NCI-H128 (cell line): Measurements from ENCODE around the gene NUCB1.
"Not testable (repeated sequence)": the region's sequence is repeated elsewhere in the genome, so short reads cannot be mapped to it uniquely, and the experiment has no call there.

Source experiments
- DNase-seq: peaks from one replicate; lab custom pipeline; 2025; ENCODE audit not compliant: unreplicated experiment; lab: John Stamatoyannopoulos, UW

Gene NUCB1

DNA sequence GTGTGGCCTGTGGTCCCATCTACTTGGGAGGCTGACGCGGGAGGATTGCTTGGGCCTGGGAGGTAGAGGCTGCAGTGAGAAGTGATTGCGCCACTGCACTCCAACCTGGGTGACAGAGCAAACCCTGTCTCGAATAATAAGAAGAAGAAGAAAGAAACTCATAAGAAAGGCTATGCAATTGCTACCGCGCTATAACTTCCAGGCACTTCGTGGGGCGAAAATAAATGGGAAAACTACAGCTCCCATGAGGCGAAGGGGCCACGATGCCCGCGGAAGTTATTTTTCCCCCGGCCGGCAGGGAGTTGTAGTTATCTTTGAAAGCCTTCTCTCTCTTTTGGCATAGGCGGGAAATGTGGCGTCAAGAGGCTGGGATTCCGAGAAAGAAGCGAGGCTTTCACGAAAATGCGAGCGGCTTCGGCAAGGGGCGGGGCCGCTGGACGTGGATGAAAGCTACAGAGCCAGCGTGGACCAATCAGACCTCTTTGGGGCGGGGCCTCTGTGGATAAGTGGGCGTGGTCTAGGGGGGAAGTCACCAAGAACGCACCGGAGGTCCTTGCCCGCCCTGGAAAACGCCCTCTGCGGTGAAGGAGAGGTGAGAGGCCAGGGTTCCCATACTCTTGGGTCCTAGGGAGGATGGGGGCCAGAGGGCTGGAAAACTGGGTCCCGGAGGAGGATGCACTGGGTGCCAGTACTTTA is at the start of gene NUCB1:
TSS of gene NUCB1 (plus strand) at position 532 of the 696 bp plus-strand sequence. CDS start 485 bp downstream, outside the sequence.
- peak; percentile 99 for DNase-seq

DNA sequence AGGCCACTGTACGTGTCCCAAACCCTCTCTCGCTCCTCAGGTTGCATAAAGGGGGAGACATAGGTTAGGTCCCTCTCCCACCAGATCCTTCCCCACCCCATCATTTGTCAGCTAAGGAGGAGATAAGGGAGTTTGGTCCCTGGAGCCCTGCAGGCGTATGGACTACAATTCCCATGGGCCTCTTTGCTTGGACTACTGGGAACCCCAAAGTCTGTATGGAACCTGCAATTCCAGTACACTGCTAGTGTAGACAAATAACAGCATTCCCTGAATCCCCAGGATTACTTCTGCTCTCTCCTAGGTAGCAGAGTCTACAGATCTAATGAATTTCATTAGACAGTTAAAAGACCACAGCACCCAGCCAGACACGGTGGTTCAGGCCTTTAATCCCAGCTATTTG is 47.8 kb upstream of the NUCB1 start:
- DNase-seq: no peak

DNA sequence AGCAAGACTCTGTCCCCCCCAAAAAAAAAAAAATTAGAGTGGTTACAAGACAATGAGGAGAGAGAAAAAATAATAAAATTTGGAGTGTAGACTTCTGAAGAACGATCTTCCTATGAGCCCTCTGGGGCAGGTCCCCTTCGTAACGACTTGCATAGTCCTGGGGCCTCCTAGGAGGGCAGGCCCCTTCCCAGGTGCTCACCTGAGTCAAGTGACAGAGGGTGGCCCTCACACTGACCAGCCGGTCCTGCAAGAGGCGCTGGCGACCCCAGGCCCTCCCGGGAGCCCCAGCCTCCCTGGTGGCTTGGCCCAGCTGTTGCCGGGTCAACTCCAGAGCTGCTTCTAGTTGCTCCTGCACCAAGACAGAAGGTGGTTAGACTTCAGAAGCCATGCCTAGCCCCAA is 46.6 kb upstream of the NUCB1 start:
- DNase-seq: no peak

DNA sequence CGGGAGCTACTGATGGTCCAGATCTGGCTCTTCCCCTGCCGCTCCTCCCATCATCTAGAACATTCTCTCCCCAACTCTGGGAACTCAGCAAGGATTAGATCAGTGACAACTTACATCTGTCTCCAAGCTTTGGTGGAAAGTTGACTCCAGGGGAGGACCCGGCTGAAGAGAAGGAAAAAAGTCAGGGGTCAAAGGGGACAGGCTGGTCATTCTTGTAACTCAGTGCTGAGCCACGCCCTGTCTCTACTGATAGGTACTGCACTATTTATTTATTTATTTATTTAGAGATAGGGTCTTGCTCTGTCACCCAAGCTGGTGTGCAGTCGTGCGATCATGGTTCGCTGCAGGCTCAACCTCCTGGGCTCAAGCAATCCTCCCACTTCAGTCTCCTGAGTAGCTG is 46.0 kb upstream of the NUCB1 start:
- no peak for DNase-seq

DNA sequence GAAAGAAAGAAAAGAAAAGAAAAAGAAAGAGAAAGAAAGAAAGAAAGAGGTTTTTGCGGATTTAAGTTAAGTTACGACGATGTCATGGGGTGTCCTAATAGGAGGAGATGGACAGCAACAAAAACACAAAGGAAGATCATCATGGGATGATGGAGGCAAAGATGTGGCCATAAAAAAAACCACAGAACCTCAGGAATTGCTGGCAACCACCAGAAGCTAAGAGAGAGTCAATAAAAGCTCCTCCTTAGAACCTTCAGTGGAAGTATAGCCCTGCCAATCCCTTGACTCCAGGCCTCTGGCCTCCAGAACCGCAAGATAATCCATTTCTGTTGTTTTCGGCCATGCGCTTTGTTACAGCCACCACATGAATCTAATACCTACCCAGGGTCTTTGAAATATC is 43.2 kb upstream of the NUCB1 start:
- no peak for DNase-seq

DNA sequence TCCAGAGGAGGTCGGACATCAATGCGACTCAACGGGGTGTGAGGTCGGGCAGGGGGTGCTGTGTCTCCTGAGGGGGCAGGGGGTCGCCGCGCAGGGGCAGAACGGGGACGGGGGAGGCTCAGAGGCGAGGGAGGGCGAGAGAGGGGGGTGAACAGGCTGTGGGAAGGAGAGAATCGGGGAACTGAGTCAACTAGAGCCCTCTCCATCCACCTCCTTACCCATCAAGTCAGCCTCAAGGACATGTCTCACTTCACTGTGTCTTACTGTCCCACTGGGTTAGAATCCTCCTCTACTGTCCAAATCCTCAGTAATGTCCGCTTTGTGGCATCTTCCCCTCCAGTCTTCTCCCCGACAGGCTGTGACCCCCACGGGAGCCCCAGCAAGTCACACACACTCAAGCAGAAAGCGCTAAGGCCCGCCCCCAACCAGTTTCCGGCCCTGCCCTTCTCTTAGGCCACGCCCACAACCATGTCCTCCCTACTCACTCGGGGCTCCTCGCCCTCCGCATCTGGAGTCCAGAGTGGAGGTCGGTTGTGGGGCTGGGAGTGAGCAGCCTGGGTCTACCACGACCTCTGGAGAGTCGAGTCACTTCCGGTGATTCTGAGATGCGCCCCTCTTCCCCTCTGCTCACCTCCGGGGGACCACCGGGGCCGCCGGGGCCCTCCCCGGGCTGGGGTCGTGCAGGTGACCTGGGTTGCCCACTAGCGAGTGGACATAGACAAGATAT is 41.0 kb upstream of the NUCB1 start:
- DNase-seq: no peak

DNA sequence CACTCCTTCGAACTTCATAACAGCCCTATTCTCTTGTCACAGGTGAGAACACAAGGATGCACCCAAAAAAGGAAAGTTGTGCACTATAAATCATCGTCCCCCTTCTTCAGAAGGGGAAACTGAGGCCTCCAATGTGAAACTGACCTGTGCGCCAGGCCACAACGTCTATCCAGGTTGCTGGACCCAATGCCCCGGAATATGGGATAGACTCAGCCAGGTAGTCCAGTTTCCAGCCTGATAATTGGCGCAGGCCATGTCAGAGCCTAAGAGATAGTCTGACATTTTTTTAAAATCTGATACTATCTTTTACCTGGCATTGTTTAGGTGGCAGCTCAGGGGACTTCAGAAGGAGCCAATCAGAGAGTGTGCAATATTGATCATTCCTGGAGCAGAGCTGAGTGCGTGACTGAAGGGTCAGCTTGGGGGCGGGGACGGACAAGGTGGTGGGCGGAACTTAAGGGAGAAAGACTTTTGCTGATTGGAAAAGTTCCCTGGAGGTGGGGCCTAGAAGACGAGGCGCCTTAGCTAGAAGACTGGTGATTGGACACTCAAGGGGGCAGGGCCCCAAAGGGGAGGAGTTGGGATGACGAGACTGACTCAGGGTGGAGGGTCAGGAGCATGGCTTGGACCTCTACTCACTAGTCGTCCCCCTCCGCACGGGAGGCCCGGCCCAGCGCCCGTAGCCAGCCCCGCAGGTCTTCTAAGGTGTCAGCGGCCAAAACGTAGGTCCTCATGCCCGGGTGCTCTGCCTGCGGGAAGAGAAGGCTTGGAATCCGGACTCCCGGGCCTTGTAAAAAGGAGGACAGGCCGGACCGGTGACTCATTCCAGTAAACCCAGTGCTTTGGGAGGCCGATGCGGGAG is 40.2 kb upstream of the NUCB1 start:
- no peak for DNase-seq

DNA sequence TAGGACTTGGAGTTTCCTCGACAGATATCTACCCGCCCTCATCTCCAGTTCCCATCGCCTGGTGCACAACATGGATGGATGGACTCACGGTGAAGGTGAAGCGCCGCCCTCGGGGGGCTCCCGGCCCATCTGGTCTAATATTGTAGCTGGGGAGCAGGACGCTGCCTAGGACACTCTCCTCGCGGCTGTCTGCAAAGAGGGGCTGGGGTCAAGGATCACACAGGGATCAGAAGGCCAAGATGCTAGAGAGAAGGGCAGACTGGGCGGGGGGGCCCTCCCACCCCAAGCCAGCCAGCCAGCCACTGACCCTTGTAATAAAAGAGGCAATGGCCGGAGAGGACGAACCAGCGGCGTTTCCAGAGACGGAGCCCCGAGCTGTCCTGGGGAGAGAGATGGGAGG is 38.8 kb upstream of the NUCB1 start:
- no peak for DNase-seq

DNA sequence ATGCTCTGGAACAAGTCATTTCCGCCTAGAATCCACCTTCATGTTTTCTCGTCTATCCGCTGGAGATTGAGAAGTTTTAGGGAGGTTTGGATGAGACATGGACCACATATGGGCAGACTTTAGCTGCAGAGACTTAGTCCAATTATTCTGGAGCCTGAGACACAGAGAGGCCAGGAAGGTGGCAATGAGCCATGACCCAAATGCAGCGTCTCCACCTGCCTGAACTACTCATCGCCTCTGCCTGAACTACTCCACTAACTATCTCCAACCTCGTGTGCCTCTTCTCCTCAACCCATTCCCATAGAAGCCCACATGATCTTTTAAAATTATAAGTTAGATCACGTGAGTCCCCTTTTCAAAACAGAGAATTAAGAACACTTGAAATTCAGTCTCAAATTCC is 37.3 kb upstream of the NUCB1 start:
- DNase-seq: no peak

DNA sequence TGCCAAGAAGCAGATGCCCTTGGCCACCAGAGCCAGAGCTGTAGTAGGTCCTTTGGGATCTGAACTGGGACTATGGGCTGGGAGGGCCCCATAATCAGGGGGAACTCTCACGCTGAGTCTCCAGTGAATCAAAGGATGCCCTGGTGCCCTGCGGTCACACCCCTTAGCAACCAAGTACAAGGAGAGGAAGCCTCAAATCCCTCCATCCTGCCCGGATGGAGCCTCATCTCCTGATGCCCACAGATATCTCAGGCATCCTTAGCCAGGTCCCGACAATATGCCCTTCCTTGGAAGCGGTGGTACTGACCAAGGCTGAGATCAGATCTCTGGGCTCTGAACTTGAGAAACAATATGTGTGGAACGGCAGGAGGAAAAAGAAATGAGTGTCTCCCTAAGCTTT is 33.4 kb upstream of the NUCB1 start:
- DNase-seq: no peak

DNA sequence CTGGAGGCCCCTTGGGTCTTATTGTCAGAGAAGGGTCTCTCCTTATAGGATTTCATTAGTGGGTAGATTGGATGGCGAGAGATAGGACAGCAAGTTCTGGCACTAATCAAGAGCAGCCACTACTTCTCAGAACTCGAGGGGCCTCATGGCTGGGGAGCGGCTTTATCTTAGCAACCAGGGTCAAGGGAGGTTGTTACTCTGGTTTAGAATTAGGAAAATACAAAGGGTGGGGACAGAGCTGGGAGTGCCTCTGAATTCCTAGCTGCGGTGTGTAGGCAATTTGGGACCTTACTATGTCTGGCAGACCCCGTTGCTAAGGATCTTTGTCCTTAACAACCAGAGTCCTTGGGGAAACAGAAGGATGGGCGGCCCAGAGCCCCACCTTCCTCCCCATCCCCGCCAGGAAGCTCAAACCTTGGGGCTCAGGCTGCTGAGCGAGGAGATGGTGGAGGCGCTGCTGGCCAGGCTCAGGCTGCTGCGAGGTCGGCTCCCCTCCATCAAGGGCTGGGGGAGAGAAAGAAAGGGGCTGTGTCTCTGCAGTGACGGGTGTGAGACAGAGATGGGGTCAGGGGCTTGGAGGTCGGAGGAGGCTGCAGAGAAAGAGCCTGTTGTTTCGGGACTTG is 32.9 kb upstream of the NUCB1 start:
- no peak for DNase-seq

DNA sequence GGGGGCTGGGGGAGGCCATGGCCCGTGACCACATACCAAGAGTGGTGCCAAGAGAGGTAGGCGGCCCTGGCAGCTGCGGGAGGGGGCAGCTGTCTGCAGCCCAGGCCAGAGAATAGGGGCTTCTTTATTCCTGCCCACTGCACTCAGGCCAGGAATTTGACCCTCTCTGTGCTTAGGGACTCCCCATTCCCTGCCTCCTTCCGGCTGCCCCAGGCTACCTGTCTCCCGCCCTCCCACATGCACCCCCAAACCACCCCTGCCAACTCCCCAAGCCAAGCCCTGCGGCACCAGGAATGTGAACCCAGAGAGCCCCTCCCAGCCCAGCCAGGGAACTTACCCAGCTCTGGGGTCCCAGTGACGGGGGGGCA is 32.4 kb upstream of the NUCB1 start:
- DNase-seq: no peak

DNA sequence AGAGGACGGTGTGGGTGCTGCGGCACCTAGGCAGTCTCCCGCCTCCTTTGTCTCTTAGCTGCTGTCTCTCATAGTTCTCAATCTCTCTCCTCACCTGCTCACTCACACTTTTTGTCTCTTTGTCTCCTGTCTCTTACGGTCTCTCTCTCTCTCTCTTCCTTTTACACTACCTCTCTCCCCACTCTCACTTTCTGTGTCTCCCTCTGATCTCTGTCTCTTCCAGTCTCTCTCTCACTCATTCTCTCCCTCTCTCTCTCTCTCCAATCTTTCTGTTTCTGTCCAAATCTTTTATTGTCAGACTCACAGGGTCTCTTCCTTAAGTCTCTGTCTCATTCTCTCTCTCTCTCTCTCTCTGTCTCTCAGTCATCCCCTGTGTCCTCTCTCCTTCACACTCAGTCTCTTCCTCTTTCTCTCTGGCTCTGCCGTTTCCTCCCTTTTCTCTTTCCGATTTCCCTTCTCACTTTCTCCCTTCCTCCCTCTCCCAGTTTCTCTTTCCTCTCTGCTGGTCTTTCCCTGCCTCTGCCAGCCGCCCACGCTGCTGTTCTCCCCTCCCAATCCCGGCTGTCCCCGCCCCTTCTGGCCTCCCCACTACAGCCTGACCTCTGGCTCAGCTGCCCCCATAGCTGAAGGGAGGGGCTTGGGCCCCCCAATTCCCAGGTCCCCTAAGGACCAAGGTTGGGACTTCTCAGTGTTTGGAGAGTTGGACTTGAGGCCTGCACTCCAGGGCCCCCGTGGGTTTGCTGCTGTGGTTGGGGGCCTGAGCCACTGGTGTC is 31.8 kb upstream of the NUCB1 start, which contains the start of gene PLEKHA4:
TSS of gene PLEKHA4 (minus strand) at position 504 of the 773 bp plus-strand sequence. CDS start 997 bp downstream, outside the sequence.
- no peak for DNase-seq

DNA sequence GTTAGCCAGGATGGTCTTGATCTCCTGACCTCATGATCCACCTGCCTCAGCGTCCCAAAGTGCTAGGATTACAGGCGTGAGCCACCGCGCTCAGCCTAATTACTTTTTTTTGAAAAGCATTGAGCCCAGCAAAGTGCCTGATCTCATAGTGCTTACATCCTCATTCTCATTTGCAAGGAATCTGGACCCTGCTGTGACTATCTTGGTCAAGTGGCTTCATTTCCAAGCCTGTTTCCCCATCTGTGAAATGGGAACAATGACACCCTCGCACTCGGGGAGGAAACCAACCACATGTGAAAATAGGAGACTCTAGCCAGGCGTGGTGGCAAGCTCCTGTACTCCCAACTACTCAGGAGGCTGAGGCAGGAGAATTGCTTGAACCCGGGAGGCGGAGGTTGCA is 30.1 kb upstream of the NUCB1 start:
- DNase-seq: no peak

DNA sequence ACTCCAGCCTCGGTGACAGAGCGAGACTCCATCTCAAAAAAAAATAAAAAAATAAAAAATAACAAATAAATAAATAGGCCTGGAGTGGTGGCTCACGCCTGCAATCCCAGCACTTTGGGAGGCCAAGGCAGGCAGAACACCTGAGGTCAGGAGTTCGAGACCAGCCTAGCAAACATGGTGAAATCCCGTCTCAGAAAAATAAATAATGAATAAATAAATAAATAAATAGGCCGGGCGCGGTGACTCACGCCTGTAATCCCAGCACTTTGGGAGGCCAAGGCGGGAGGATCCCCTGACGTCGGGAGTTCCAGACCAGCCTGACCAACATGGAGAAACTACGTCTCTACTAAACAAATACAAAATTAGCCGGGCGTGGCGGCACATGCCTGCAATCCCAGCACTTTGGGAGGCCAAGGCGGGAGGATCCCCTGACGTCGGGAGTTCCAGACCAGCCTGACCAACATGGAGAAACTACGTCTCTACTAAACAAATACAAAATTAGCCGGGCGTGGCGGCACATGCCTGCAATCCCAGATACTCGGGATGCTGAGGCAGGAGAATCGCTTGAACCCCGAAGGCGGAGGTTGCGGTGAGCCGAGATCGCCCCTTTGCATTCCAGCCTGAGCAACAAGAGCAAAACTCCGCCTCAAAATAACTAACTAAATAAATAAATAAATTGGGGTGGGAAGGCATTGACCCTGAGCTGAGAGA is 28.5 kb upstream of the NUCB1 start:
- DNase-seq: not testable (repeated sequence)

DNA sequence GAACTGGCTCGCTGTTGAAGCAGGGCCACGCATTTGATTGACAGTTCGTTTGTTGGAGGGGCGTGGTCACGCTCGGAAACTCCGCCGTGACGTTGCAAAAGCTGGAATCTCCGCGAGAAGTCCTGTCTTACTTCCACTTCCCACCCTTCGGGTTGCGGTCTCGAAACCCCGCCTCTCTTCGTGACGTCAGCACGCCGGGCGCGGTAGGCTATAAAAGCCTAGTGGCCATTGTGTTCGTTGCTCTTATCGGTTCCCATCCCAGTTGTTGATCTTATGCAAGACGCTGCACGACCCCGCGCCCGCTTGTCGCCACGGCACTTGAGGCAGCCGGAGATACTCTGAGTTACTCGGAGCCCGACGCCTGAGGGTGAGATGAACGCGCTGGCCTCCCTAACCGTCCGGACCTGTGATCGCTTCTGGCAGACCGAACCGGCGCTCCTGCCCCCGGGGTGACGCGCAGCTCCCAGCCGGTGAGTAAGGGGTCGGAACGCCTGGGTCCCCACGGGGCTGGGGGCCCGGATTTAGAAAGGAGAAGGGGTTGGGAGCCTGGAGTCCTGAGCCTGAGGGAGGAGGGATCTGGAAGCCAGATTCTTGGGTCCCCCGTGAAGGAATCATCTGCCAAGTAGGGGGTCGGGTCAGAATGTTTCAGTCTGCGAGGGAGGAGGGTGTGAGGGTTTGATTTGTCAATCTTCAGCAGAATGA is 27.8 kb upstream of the NUCB1 start, which contains the start of gene PPP1R15A:
TSS of gene PPP1R15A (plus strand) at position 240 of the 702 bp plus-strand sequence. CDS start 813 bp downstream, outside the sequence.
- peak; percentile 98 for DNase-seq

DNA sequence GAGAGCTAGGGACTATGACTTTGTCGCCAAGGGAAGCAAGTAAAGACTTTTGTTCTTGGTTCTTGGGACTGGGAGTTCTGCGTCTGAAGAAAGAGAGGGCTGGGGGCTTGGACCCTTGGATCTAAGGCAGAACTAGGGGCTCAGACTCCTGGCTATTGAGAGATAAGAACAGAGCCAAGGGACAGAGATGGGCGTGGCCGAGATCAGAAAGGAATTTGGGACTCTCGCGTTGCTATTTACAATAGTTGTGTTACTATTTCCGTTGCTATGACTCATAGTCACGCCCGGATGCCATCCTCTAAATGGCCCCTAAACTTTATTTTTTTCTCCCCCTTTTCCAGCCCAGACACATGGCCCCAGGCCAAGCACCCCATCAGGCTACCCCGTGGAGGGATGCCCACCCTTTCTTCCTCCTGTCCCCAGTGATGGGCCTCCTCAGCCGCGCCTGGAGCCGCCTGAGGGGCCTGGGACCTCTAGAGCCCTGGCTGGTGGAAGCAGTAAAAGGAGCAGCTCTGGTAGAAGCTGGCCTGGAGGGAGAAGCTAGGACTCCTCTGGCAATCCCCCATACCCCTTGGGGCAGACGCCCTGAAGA is 27.1 kb upstream of the NUCB1 start:
- peak; percentile 33 for DNase-seq

DNA sequence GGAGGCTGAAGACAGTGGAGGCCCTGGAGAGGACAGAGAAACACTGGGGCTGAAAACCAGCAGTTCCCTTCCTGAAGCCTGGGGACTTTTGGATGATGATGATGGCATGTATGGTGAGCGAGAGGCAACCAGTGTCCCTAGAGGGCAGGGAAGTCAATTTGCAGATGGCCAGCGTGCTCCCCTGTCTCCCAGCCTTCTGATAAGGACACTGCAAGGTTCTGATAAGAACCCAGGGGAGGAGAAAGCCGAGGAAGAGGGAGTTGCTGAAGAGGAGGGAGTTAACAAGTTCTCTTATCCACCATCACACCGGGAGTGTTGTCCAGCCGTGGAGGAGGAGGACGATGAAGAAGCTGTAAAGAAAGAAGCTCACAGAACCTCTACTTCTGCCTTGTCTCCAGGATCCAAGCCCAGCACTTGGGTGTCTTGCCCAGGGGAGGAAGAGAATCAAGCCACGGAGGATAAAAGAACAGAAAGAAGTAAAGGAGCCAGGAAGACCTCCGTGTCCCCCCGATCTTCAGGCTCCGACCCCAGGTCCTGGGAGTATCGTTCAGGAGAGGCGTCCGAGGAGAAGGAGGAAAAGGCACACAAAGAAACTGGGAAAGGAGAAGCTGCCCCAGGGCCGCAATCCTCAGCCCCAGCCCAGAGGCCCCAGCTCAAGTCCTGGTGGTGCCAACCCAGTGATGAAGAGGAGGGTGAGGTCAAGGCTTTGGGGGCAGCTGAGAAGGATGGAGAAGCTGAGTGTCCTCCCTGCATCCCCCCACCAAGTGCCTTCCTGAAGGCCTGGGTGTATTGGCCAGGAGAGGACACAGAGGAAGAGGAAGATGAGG is 26.4 kb upstream of the NUCB1 start:
- DNase-seq: no peak
